Central memory CD8-positive, alpha-beta T cell (primary cell): ENCODE results near the gene TRMT10B.

Source experiments
- ATAC-seq: fragments of 150-1000 bp; cut with Tn5 transposase; replicated peaks from 2 replicates; pipeline ENCODE4 v1.10.0; 2022; ENCODE audit warnings: mild to moderate bottlenecking, moderate FRiP score, moderate number of reproducible peaks; ENCODE audit not compliant: poor library complexity, severe bottlenecking; ENCODE audit errors: extremely low read depth
- DNase-seq, 2 donors: peaks; one replicate each; pipeline ENCODE4 v3.0.0; 2021; ENCODE audit warnings: low spot score in 2 of 2
- H3K27ac Mint-ChIP-seq: one replicate; pipeline ENCODE4 v1.8.0; 2022; ENCODE audit warnings: low read depth, mild to moderate bottlenecking, moderate library complexity, mixed read lengths
- H3K27me3 Mint-ChIP-seq: one replicate; pipeline ENCODE4 v1.8.0; 2022; ENCODE audit warnings: mixed read lengths
- H3K36me3 Mint-ChIP-seq: one replicate; pipeline ENCODE4 v1.8.0; 2022; ENCODE audit warnings: mild to moderate bottlenecking, moderate library complexity, mixed read lengths; ENCODE audit not compliant: insufficient read depth
- H3K4me1 Mint-ChIP-seq: one replicate; pipeline ENCODE4 v1.8.0; 2022; ENCODE audit warnings: mixed read lengths
- H3K4me3 Mint-ChIP-seq: one replicate; pipeline ENCODE4 v1.8.0; 2022; ENCODE audit warnings: mild to moderate bottlenecking, moderate library complexity, mixed read lengths
- H3K9me3 Mint-ChIP-seq: one replicate; pipeline ENCODE4 v1.8.0; 2022; ENCODE audit warnings: mixed read lengths

TRMT10B gene

DNA sequence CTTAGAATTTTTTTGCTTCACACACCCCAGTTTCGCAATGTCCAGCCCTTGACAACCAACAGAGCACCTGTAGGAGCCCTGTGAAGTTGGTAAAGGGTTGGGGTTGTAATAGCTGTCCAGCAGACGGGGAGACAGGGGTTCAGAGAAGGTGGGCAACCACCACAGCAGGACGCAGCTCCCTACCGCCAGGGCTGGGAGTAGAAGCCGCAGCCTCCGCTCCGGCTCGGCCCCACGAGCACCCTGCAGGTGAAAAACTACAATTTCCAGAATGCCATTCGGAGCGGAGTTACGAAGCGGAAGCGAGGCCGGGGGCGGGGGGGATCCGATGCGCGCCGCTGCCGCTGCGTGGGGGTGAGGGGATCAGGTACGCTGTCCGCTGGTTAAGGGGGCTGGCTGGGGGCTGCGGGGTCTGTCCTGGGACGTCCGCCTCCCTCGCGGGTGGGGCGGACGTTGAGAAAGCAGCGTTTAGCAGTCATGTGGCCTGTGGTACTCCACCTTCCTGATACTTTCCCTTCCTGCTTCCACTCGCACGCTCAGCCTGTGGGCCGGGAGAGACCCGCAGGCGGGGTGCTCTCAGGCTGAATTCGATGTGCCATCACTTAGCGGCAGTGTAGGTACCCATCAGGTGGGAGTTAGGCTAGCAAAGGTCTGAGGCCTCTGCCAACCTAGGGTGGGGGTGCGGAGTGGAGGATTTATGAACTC is at the start of gene TRMT10B:
Gene TRMT10B (plus strand): TSS at position 317 of the 702 bp plus-strand sequence. CDS start 8,127 bp downstream, outside the sequence.
- Mint-ChIP-seq H3K4me3 (peak within 1 kb of the TSS; percentile 82), H3K27ac (peak within 1 kb of the TSS; percentile 91), H3K9me3 (no peaks in the 10 kb centered on the region), H3K36me3 (peaks cover 6% of the 10 kb centered on the region), H3K4me1 (peaks cover 29% of the 10 kb centered on the region), H3K27me3 (no peaks in the 10 kb centered on the region)
- peak; percentile 32 to 35 for DNase-seq
- peak; percentile 86 for ATAC-seq

- no peak overlapping the region for H3K27ac Mint-ChIP-seq
- H3K4me1 Mint-ChIP-seq: no peaks in the 10 kb centered on the region
- peaks cover 59% of the 10 kb centered on the region for H3K27me3 Mint-ChIP-seq
- H3K4me3 Mint-ChIP-seq: no peak overlapping the region
- DNase-seq: no peak
- H3K9me3 Mint-ChIP-seq: no peaks in the 10 kb centered on the region
- H3K36me3 Mint-ChIP-seq: peaks cover 3% of the 10 kb centered on the region
- ATAC-seq: no peak
Observed at GRCh38 chr9:37705787-37706186, 47.8 kb upstream of the TRMT10B start.

GRCh38 chr9:37706290-37706689 is 47.3 kb upstream of the TRMT10B start:
- H3K4me1 Mint-ChIP-seq: no peaks in the 10 kb centered on the region
- H3K4me3 Mint-ChIP-seq: no peak overlapping the region
- DNase-seq (no peak), ATAC-seq (no peak)
- peaks cover 54% of the 10 kb centered on the region for H3K27me3 Mint-ChIP-seq
- no peak overlapping the region for H3K27ac Mint-ChIP-seq
- H3K36me3 Mint-ChIP-seq: peaks cover 3% of the 10 kb centered on the region
- H3K9me3 Mint-ChIP-seq: no peaks in the 10 kb centered on the region

DNA sequence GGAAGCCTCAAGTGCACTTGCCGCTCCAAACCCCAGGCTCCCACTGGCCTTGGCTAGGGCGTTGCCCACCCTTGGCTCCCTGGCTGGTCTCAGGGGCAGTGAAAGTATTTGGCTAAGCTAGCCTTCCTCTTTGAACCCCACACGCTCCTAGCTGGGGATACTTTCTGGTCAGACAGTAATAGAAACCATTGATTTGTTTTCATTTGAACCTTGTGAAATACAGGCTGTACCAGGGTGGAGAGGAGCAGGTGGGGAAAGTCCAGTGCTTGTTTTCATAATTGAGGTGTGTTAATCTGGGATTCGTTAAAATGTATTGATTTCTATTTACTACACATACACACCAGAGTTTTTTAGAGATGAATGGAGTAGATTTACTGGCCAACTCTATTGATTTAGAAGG is 45.9 kb upstream of the TRMT10B start:
- no peak overlapping the region for H3K27ac Mint-ChIP-seq
- no peaks in the 10 kb centered on the region for H3K4me1 Mint-ChIP-seq
- no peak for ATAC-seq
- DNase-seq: no peak
- peaks cover 42% of the 10 kb centered on the region for H3K27me3 Mint-ChIP-seq
- H3K36me3 Mint-ChIP-seq: no peaks in the 10 kb centered on the region
- no peaks in the 10 kb centered on the region for H3K9me3 Mint-ChIP-seq
- H3K4me3 Mint-ChIP-seq: no peak overlapping the region

DNA sequence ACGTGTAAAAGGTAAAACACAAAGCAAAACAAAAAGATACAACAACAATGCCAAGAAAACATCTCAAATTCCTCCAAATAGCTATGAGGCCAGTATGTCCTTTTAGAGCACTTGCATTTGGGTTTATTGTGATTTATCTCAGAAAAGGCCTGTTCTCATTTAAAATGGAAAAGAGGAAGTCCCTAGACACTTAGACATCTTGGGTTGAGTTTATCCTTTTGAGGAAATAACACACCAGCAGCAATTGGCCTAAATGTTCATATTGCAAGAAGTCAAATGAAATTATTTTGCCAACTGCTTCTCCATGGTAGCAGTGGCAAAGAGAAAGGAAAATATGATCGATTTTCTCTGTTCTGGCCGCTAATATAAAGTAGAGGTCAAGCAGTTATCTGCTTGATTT is 43.6 kb upstream of the TRMT10B start:
- Mint-ChIP-seq H3K4me1 (no peaks in the 10 kb centered on the region), H3K9me3 (no peaks in the 10 kb centered on the region), H3K36me3 (no peaks in the 10 kb centered on the region), H3K27ac (no peak overlapping the region), H3K4me3 (no peak overlapping the region), H3K27me3 (peaks cover 56% of the 10 kb centered on the region)
- no peak for ATAC-seq
- DNase-seq: no peak

GRCh38 chr9:37715260-37715659 is 38.3 kb upstream of the TRMT10B start:
- no peaks in the 10 kb centered on the region for H3K36me3 Mint-ChIP-seq
- H3K4me3 Mint-ChIP-seq: no peak overlapping the region
- DNase-seq (no peak), ATAC-seq (no peak)
- no peaks in the 10 kb centered on the region for H3K9me3 Mint-ChIP-seq
- no peaks in the 10 kb centered on the region for H3K4me1 Mint-ChIP-seq
- H3K27me3 Mint-ChIP-seq: peaks cover 54% of the 10 kb centered on the region
- no peak overlapping the region for H3K27ac Mint-ChIP-seq

DNA sequence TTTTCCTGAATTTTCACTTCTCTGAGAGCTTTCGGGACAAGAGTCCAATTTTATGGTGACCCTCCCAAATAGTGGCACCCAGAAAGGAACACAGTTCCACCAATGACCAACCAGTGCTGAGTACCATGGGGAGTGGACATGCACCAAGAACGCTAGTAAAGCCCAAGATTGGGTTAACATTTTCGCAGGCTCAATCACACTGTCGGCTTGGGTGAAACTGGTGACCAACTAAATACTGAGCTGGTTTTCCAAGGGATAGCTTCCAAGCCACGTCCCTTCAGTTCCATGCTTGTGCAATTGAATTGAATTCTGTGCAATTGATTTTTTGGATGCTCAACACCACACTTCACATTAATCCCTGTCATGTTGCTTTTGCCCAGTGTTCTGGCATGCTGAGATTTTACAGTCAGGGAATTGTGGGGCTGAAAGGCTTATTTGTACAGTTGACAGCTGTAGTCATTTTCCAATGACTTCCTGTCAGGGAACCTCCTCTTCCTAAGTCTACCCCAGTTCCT is 37.6 kb upstream of the TRMT10B start:
- no peak overlapping the region for H3K27ac Mint-ChIP-seq
- H3K36me3 Mint-ChIP-seq: no peaks in the 10 kb centered on the region
- ATAC-seq (no peak), DNase-seq (no peak)
- H3K4me1 Mint-ChIP-seq: no peaks in the 10 kb centered on the region
- peaks cover 62% of the 10 kb centered on the region for H3K27me3 Mint-ChIP-seq
- no peak overlapping the region for H3K4me3 Mint-ChIP-seq
- H3K9me3 Mint-ChIP-seq: no peaks in the 10 kb centered on the region

GRCh38 chr9:37719526-37719925 is 34.1 kb upstream of the TRMT10B start:
- Mint-ChIP-seq H3K9me3 (no peaks in the 10 kb centered on the region), H3K27me3 (peaks cover 54% of the 10 kb centered on the region), H3K27ac (no peak overlapping the region), H3K4me3 (no peak overlapping the region), H3K4me1 (no peaks in the 10 kb centered on the region), H3K36me3 (no peaks in the 10 kb centered on the region)
- no peak for ATAC-seq
- no peak for DNase-seq

DNA sequence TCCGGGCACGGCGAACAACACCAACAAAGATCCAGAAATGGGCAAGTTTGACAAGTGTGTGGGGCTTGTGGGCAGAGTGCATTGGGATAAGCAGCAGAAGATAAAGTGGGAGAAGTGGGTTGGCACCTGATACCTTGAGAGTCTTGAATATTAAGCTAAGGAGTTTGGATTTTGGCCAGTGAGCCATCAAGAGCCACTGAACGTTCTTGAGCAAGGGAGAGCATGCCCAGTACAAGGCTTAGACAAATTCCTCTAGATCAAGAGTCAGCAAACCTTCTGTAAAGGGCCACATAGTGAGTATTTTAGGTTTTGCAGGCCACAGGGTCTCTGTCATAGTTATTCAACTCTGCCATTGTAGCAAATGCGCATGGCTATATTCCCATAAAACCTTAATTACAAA is 26.6 kb upstream of the TRMT10B start:
- H3K9me3 Mint-ChIP-seq: no peaks in the 10 kb centered on the region
- H3K27me3 Mint-ChIP-seq: peaks cover 33% of the 10 kb centered on the region
- ATAC-seq (no peak), DNase-seq (no peak)
- peaks cover 2% of the 10 kb centered on the region for H3K36me3 Mint-ChIP-seq
- H3K27ac Mint-ChIP-seq: no peak overlapping the region
- H3K4me3 Mint-ChIP-seq: no peak overlapping the region
- no peaks in the 10 kb centered on the region for H3K4me1 Mint-ChIP-seq

GRCh38 chr9:37729499-37729898 is 24.1 kb upstream of the TRMT10B start:
- no peak for ATAC-seq
- Mint-ChIP-seq H3K4me3 (no peak overlapping the region), H3K4me1 (no peaks in the 10 kb centered on the region), H3K9me3 (no peaks in the 10 kb centered on the region), H3K36me3 (peaks cover 2% of the 10 kb centered on the region), H3K27ac (no peak overlapping the region), H3K27me3 (peaks cover 30% of the 10 kb centered on the region)
- no peak for DNase-seq

DNA sequence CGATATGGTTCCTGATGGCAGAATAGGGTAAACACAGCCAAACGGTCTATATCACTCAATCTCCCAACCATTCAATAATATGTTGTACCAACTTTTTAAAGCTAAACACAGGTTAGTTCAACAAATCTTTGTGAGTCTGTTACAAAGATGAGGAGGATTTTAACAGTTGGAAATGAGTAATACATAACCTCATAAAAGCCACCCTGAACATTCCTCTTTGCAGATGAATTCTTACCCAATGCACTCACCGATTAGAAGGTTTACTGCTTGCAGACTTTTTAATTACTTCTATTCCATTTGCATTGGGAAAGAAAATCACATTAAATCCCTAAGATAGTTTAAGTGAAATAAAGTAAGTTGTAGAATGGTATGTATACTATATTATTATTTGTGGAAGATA is 23.3 kb upstream of the TRMT10B start:
- no peak overlapping the region for H3K27ac Mint-ChIP-seq
- DNase-seq: no peak
- ATAC-seq: no peak

GRCh38 chr9:37730839-37731238 is 22.8 kb upstream of the TRMT10B start:
- Mint-ChIP-seq H3K27me3 (peaks cover 24% of the 10 kb centered on the region), H3K9me3 (no peaks in the 10 kb centered on the region), H3K4me3 (no peak overlapping the region), H3K4me1 (no peaks in the 10 kb centered on the region), H3K27ac (no peak overlapping the region), H3K36me3 (no peaks in the 10 kb centered on the region)
- DNase-seq (no peak), ATAC-seq (no peak)

More for the DNA sequence above, 23.3 kb upstream of the TRMT10B start:
- H3K4me1 Mint-ChIP-seq: no peaks in the 10 kb centered on the region
- H3K4me3 Mint-ChIP-seq: no peak overlapping the region
- peaks cover 24% of the 10 kb centered on the region for H3K27me3 Mint-ChIP-seq
- no peaks in the 10 kb centered on the region for H3K36me3 Mint-ChIP-seq
- no peaks in the 10 kb centered on the region for H3K9me3 Mint-ChIP-seq

- H3K27ac Mint-ChIP-seq: no peak overlapping the region
- H3K36me3 Mint-ChIP-seq: no peaks in the 10 kb centered on the region
- H3K9me3 Mint-ChIP-seq: no peaks in the 10 kb centered on the region
- no peak for DNase-seq
- no peak overlapping the region for H3K4me3 Mint-ChIP-seq
- H3K4me1 Mint-ChIP-seq: no peaks in the 10 kb centered on the region
- no peak for ATAC-seq
- peaks cover 15% of the 10 kb centered on the region for H3K27me3 Mint-ChIP-seq
Observed at GRCh38 chr9:37732086-37732741, 21.4 kb upstream of the TRMT10B start.
